Skeletal muscle satellite cell (primary cell): ENCODE measurements around the gene STX16.
"Not testable (repeated sequence)": the region's sequence is repeated elsewhere in the genome, so short reads cannot be mapped to it uniquely, and the experiment has no call there.

Experiments used
- H3K27me3 ChIP-seq: 2 replicates; pipeline ENCODE4 v1.7.0; 2013; ENCODE audit warnings: low read length; ENCODE audit not compliant: control insufficient read depth, insufficient read depth
- H3K36me3 ChIP-seq: 2 replicates; pipeline ENCODE4 v1.7.0; 2013; ENCODE audit warnings: mild to moderate bottlenecking, control low read depth, low read length; ENCODE audit not compliant: insufficient read depth
- H3K4me1 ChIP-seq: 2 replicates; pipeline ENCODE4 v1.7.0; 2013; ENCODE audit warnings: low read length; ENCODE audit not compliant: control insufficient read depth, insufficient read depth
- H3K4me2 ChIP-seq: 2 replicates; pipeline ENCODE4 v1.7.0; 2013; ENCODE audit warnings: mild to moderate bottlenecking, low read length
- H3K4me3 ChIP-seq: 2 replicates; pipeline ENCODE4 v1.7.0; 2013; ENCODE audit warnings: low read length
- H3K9ac ChIP-seq: 2 replicates; pipeline ENCODE4 v1.7.0; 2013; ENCODE audit warnings: mild to moderate bottlenecking, low read depth, low read length, moderate library complexity
- H3K9me3 ChIP-seq: replicated peaks from 2 replicates; pipeline ENCODE4 v1.7.0; 2013; ENCODE audit warnings: mild to moderate bottlenecking, control low read depth, low read length

Gene STX16

DNA sequence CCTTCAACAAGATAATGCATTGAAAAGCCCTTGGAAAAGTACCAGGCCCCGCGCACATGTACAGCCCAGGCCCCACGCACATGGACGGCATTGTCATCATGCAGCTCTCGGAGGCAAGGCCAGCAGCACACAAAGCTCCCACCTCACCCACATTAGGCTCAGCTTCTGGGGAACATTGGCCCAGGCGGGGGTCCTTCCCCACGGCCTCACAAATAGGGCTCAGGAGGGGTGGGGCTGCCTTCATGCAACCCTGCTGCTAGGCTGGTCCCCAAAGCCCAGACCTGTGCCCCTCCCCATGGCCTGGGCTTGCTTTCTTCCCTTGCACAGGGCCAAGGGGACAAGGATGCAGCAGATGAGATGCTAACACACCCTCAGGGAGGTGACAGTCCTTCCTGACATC, 68.2 kb downstream of the STX16 start:
- Histone ChIP-seq H3K9me3 (no peaks in the 10 kb centered on the region), H3K9ac (no peak overlapping the region), H3K4me2 (no peak overlapping the region), H3K36me3 (no peaks in the 10 kb centered on the region), H3K4me3 (no peak overlapping the region), H3K27me3 (peaks cover 48% of the 10 kb centered on the region), H3K4me1 (no peaks in the 10 kb centered on the region)

- no peaks in the 10 kb centered on the region for H3K9me3 ChIP-seq
- no peak overlapping the region for H3K9ac ChIP-seq
- H3K36me3 ChIP-seq: no peaks in the 10 kb centered on the region
- H3K4me3 ChIP-seq: no peak overlapping the region
- no peaks in the 10 kb centered on the region for H3K4me1 ChIP-seq
- peaks cover 53% of the 10 kb centered on the region for H3K27me3 ChIP-seq
- H3K4me2 ChIP-seq: no peak overlapping the region
Observed at GRCh38 chr20:58719971-58720371, 68.9 kb downstream of the STX16 start.

GRCh38 chr20:58720890-58721289, 69.8 kb downstream of the STX16 start:
- Histone ChIP-seq H3K36me3 (no peaks in the 10 kb centered on the region), H3K9me3 (no peaks in the 10 kb centered on the region), H3K4me2 (no peak overlapping the region), H3K27me3 (peaks cover 53% of the 10 kb centered on the region), H3K4me3 (no peak overlapping the region), H3K9ac (no peak overlapping the region), H3K4me1 (no peaks in the 10 kb centered on the region)

GRCh38 chr20:58721951-58722778, 71.1 kb downstream of the STX16 start:
- Histone ChIP-seq H3K9me3 (no peaks in the 10 kb centered on the region), H3K4me2 (no peak overlapping the region), H3K4me3 (no peak overlapping the region), H3K36me3 (no peaks in the 10 kb centered on the region), H3K27me3 (peaks cover 53% of the 10 kb centered on the region), H3K9ac (no peak overlapping the region), H3K4me1 (no peaks in the 10 kb centered on the region)

- H3K4me3 ChIP-seq: no peak overlapping the region
- no peaks in the 10 kb centered on the region for H3K4me1 ChIP-seq
- no peaks in the 10 kb centered on the region for H3K9me3 ChIP-seq
- no peak overlapping the region for H3K9ac ChIP-seq
- no peak overlapping the region for H3K4me2 ChIP-seq
- H3K27me3 ChIP-seq: peaks cover 53% of the 10 kb centered on the region
- no peaks in the 10 kb centered on the region for H3K36me3 ChIP-seq
Observed at GRCh38 chr20:58722877-58723627, 72.0 kb downstream of the STX16 start.

DNA sequence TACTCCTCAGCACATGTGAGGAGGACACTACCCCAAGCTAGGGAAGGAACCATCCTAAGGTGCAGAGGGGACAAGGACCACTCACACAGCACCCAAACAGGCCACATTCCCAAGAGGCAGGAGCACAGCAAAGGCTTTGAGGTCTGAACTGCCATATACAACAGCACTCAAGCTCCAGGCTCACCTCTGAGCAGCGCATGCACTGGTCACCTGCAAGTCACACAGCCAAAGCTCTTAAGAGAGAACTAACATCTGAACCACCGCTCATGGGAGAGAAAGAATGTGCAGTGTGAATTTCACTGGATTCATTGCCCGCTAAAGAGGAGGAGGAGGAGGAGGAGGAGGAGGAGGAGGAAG, 72.5 kb downstream of the STX16 start:
- H3K9ac ChIP-seq: no peak overlapping the region
- no peak overlapping the region for H3K4me3 ChIP-seq
- H3K9me3 ChIP-seq: no peaks in the 10 kb centered on the region
- no peaks in the 10 kb centered on the region for H3K36me3 ChIP-seq
- no peaks in the 10 kb centered on the region for H3K4me1 ChIP-seq
- no peak overlapping the region for H3K4me2 ChIP-seq
- H3K27me3 ChIP-seq: peaks cover 52% of the 10 kb centered on the region

GRCh38 chr20:58726156-58726555, 75.1 kb downstream of the STX16 start:
- peaks cover 30% of the 10 kb centered on the region for H3K27me3 ChIP-seq
- H3K36me3 ChIP-seq, H3K4me1 ChIP-seq, H3K9ac ChIP-seq, H3K4me2 ChIP-seq, H3K9me3 ChIP-seq, H3K4me3 ChIP-seq: not testable (repeated sequence)
